Measurements from ENCODE around the gene EN2. TPM values are rescaled to one million over a fixed set of nuclear protein-coding genes. Genes with fewer than 3 reads are reported as not detected.

EN2 gene
- total RNA-seq, 4 donors from 2014 or later: 0.06 TPM; not detected in 3

DNA sequence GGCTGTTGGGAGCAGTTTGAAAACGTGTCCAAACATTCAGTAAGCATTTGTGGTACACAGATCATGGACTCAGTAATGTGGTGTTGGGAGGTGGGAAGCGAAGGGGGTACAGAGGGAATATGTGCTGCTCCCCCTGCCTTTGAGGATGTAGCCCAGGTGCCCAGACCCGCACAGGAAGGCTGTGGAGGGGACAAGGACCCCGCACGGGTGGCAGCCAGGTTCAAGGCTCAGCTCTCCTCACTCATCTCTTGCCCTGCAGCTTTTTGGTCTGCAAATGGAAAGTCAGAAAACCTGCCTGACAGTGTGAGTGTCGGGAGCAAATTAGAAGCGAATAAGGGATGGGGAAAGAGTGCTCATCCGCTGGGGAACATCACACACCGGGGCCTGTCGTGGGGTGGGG is 27.3 kb upstream of the EN2 start:
- peaks cover 0 to 84% (median 2%) of the 10 kb centered on the region in 4 donors for H3K27me3 ChIP-seq
- no peaks in the 10 kb centered on the region for H3K4me1 ChIP-seq
- intact Hi-C loops (cut with DNase I): no loop called here
- peaks cover 0 to 9% (median 2%) of the 10 kb centered on the region in 4 donors for H3K9me3 ChIP-seq
- no peak for DNase-seq (ENCODE audit: extremely low spot score)
- no peak overlapping the region for H3K27ac ChIP-seq (replicated peaks in 1 of 4)
- TF ChIP-seq, protein P1, sequence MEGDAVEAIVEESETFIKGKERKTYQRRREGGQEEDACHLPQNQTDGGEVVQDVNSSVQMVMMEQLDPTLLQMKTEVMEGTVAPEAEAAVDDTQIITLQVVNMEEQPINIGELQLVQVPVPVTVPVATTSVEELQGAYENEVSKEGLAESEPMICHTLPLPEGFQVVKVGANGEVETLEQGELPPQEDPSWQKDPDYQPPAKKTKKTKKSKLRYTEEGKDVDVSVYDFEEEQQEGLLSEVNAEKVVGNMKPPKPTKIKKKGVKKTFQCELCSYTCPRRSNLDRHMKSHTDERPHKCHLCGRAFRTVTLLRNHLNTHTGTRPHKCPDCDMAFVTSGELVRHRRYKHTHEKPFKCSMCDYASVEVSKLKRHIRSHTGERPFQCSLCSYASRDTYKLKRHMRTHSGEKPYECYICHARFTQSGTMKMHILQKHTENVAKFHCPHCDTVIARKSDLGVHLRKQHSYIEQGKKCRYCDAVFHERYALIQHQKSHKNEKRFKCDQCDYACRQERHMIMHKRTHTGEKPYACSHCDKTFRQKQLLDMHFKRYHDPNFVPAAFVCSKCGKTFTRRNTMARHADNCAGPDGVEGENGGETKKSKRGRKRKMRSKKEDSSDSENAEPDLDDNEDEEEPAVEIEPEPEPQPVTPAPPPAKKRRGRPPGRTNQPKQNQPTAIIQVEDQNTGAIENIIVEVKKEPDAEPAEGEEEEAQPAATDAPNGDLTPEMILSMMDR (IDR thresholded peaks at IDR 0.05): no peak
- TF ChIP-seq POLR2AphosphoS5 (IDR thresholded peaks at IDR 0.05) (no peak), POLR2A (IDR thresholded peaks at IDR 0.05; ENCODE audit: low read depth) (no peak), EP300 (IDR thresholded peaks at IDR 0.05) (no peak)
- 48% methylated on average over 7 of the region's 10 CpGs for WGBS
- no peak overlapping the region for H3K4me3 ChIP-seq
- no peaks in the 10 kb centered on the region for H3K36me3 ChIP-seq

DNA sequence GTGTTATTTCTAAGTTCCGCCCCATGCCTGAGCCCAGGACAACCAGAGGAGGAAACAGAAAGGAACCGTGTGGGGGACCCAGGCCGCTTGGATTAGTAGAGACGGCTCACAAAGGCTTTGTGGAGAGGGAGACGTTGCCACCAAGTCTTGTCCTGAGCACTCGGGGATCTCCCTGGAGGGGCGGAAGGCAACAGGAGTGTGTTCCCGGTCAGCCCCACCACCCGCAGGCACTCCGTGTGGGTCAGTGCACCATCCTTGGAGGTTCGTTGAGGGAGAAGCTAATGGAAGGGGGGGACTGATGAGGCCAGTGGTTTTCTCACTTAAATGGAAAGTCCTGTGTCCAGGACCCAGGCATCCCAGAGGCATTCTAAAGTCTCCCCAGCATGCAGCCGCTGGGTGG is 26.7 kb upstream of the EN2 start:
- Histone ChIP-seq H3K27me3 (peaks cover 0 to 84% (median 2%) of the 10 kb centered on the region in 4 donors), H3K36me3 (no peaks in the 10 kb centered on the region), H3K4me3 (no peak overlapping the region), H3K4me1 (no peaks in the 10 kb centered on the region), H3K27ac (replicated peaks in 1 of 4) (no peak overlapping the region), H3K9me3 (peaks cover 0 to 9% (median 2%) of the 10 kb centered on the region in 4 donors)
- DNase-seq (ENCODE audit: extremely low spot score): no peak
- TF ChIP-seq POLR2AphosphoS5 (IDR thresholded peaks at IDR 0.05) (no peak), EP300 (IDR thresholded peaks at IDR 0.05) (no peak), POLR2A (IDR thresholded peaks at IDR 0.05; ENCODE audit: low read depth) (no peak)
- TF ChIP-seq, protein P1 (IDR thresholded peaks at IDR 0.05): no peak
- intact Hi-C loops (cut with DNase I): no loop called here
- 74% methylated on average over 11 of the region's 12 CpGs for WGBS

DNA sequence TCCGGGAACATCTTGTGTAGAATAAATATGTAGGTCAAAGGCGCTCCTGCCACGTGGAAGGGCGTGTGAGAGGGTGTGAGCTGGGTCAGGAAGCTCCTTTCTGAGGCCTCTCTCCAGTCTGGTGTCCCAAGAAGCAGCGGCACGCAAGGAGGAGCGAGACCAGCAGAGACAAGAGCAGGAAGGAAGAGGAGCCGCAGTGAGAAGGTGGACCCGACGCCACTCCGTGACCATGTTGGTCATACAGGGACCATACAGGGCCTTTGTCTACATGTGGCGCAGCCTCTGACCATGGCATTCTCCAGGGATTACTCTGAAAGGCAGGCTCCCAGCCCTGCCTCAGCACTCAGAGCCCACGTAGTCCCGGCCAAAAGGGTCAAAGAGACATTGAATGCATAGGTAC is 26.2 kb upstream of the EN2 start:
- H3K36me3 ChIP-seq: no peaks in the 10 kb centered on the region
- peaks cover 0 to 9% (median 2%) of the 10 kb centered on the region in 4 donors for H3K9me3 ChIP-seq
- DNase-seq (ENCODE audit: extremely low spot score): no peak
- H3K27me3 ChIP-seq: peaks cover 0 to 84% (median 2%) of the 10 kb centered on the region in 4 donors
- 84% methylated on average over 14 of the region's 14 CpGs for WGBS
- TF ChIP-seq, protein P1 (IDR thresholded peaks at IDR 0.05): no peak
- intact Hi-C loops (cut with DNase I): no loop called here
- no peaks in the 10 kb centered on the region for H3K4me1 ChIP-seq
- no peak overlapping the region for H3K4me3 ChIP-seq
- H3K27ac ChIP-seq (replicated peaks in 1 of 4): no peak overlapping the region

DNA sequence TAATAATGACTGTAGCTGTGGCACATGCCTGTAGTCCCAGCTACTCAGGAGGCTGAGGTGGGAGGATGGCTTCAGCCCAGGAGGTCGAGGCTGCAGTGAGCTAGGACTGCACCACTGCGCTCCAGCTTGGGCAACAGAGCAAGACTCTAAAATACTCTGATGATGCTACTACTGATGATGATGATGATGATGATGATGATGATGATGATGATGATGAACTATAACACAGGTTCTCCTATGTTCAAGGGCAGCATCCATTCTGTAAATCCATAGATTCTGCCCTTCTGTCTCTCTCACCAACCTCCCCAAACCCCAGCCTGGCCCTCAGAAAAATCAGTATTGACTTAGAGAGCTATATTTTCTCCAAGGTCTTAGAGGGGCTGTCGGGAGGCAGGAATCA is 22.8 kb upstream of the EN2 start:
- H3K27me3 ChIP-seq: peaks cover 0 to 84% (median 2%) of the 10 kb centered on the region in 4 donors
- H3K4me3 ChIP-seq: no peak overlapping the region
- H3K9me3 ChIP-seq: no peaks in the 10 kb centered on the region
- intact Hi-C loops (cut with DNase I): no loop called here
- H3K4me1 ChIP-seq: no peaks in the 10 kb centered on the region
- no peak for DNase-seq (ENCODE audit: extremely low spot score)
- WGBS: 71% methylated on average over 3 of the region's 3 CpGs
- H3K27ac ChIP-seq (replicated peaks in 1 of 4): no peak overlapping the region
- H3K36me3 ChIP-seq: no peaks in the 10 kb centered on the region
- TF ChIP-seq, protein P1 (IDR thresholded peaks at IDR 0.05): no peak
- TF ChIP-seq POLR2AphosphoS5 (IDR thresholded peaks at IDR 0.05): no peak
- no peak for TF ChIP-seq POLR2A (IDR thresholded peaks at IDR 0.05; ENCODE audit: low read depth)
- no peak for TF ChIP-seq EP300 (IDR thresholded peaks at IDR 0.05)

DNA sequence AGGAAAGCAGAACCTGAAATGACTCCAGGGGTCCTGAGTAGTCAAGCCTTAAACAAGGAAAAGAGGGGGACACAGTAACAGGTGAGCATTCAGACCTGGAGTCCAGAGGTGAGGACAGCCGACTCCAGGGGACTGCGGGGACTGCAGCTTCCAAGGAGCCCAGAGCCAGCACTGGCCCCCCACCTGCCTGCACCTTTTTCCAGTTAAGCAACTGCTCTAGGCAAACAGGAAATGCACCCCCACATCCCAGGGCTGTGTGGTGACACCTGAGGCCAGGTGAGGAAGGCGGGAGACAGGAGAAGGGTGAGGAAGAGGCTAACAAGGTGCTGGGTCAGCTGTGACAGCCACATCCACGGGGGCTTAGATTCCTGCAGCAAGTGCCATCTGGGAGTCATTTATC is 20.1 kb upstream of the EN2 start:
- WGBS: 72% methylated on average over 4 of the region's 4 CpGs
- Histone ChIP-seq H3K9me3 (no peaks in the 10 kb centered on the region), H3K4me1 (no peaks in the 10 kb centered on the region), H3K4me3 (no peak overlapping the region), H3K27me3 (peaks cover 0 to 87% (median 0%) of the 10 kb centered on the region in 4 donors), H3K36me3 (no peaks in the 10 kb centered on the region), H3K27ac (replicated peaks in 1 of 4) (no peak overlapping the region)
- intact Hi-C loops (cut with DNase I): no loop called here
- no peak for DNase-seq (ENCODE audit: extremely low spot score)
- TF ChIP-seq POLR2A (IDR thresholded peaks at IDR 0.05; ENCODE audit: low read depth) (no peak), EP300 (IDR thresholded peaks at IDR 0.05) (no peak), POLR2AphosphoS5 (IDR thresholded peaks at IDR 0.05) (no peak)
- TF ChIP-seq, protein P1 (IDR thresholded peaks at IDR 0.05): no peak
